HT1080 (cell line): ENCODE results near the gene C10orf95. TPM values are rescaled to one million over a fixed set of nuclear protein-coding genes. Genes with fewer than 3 reads are reported as not detected.

ENCODE experiments used
- DNase-seq: peaks from one replicate; pipeline ENCODE4 v3.0.0-alpha.2; 2015; ENCODE audit warnings: low read depth
- total RNA-seq: library from RNA; depleted of rRNA; stranded (reverse); fragments of >200 nt; shearing (Covaris generic); gene quantifications from 2 replicates; pipeline ENCODE4 v1.2.3, GENCODE V29; 2014

The C10orf95 gene
- total RNA-seq, 1 experiment from 2014 or later = 0.37 TPM

DNA sequence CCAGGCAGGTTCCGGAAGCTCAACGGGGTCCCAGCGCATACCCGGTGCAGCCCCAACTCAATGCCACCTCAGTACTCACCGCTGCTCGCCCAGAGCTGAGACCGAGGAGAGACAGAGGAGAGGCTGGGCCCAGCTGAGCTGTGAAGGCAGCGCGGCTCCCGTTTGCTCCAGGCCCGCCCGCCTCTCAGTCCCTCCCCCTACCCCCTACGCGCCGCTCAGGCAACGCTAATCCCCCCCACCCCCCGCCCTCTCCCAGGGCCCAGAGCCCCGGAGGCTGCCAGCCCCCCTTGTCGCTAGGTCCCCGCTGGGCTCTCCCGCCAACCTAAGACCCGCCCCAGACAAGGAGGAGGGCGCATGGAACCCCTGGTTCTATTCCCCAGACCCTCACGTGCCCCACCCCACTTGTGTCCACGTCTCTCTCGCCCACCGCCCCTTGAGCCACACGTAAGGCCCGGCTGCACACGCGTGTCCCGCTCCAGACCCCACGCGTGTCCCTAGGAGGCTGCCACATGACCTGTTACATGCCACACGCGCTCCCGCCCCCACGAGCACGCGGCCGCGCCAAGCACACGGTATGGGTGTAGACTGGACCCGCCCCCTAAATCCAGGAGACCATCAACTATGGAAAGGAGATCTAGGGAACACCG, 32.6 kb downstream of the C10orf95 start, which contains the start of gene PSD:
PSD (minus strand) TSS at position 164 of the 647 bp plus-strand sequence. CDS start 1,747 bp downstream, outside the sequence.
- no peak for DNase-seq

DNA sequence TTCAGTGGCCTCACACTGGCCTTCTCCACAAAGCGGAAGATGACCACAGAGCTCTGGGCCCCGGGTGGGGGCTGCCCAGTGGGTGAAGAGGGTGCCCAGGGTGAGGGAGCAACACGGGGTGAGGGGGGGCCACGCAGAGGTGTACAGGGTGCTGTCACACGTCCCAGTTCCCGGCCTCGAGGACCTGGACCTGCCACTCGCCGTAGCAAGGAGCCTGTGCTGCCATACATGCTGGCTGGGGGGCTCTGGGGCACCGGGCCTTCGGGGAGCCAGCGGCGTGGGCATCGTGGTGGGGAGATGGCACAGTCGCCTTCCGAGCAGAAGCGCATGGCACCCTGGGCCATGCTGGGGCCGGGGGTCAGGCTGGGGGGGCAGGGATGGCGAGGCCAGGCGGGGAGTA, 34.6 kb downstream of the C10orf95 start:
- DNase-seq = no peak

DNA sequence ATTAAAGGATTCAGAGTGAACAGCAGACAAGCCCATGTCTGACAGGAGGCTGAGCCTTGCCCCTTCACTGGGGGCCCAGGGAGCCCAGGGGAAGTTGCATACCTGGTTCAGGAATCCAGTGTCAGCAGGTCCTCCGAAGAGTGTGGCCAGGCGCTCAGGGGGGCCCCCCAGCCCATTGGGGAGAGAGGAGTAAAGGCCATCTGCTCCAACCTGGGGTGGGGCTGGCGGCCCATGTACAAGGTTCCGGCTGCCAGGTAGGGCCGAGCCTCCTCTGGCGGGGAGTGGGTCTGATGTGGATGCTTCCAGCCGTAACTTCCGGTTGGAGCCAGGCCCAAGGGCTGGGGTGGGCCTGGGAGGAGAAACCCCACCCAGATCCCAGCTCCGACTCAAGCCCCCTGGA, 35.1 kb downstream of the C10orf95 start:
- DNase-seq = no peak

DNA sequence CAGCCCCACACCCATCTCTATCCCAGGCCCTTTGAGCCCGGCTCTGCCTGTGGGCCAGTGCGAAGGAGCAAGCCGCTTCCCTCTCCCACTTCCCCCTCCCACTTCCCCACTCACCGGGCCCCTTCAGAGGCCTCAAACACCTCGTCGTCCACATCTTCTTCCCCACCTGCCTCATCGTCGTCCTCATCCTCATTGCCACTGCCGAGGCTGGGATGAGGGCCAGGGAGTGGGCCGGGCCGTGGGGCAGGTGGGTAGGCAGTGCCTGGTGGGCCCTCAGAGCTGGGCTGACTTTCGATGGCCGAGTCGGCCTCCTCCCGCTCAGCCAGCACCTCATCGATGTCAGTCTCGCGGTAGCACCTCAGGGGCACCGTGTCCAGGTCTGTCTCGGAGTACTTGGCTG, 36.6 kb downstream of the C10orf95 start:
- no peak for DNase-seq

DNA sequence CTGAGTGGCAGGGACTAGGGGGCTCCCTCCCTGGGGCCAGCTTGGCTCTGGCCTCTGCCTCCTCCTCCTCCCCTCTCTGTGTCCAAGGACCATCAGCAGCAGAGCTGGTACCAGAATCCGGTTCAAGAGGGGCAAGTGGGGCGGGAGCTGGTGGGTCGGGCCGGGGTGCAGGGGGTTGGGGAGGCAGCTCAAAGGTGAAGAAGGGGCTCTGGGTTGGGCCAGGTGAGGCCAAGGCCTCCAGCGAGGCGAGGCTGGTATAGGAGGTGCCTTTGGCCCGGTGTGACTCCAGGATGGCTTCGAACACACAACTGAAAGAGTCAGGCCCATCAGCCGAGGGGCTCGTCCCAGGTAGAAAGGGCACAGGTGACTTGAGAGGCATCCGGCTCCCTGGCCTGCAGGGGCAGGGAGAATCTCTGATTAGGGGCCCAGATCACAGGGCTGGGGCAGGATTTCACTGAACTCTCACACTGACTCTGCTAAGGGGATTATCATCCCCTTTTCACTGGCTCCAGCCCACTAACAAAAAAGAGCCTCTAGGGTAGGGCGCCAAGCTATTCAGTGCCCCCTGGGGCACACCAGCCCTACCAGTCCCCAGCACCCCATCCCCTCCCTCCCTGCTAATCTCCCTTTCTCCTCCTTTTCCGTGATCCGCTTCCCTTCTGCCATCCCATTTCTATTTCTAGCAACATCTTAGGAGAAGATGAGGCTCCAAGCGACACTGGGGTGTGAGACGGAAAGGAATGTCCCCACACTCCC, 37.4 kb downstream of the C10orf95 start:
- no peak for DNase-seq

DNA sequence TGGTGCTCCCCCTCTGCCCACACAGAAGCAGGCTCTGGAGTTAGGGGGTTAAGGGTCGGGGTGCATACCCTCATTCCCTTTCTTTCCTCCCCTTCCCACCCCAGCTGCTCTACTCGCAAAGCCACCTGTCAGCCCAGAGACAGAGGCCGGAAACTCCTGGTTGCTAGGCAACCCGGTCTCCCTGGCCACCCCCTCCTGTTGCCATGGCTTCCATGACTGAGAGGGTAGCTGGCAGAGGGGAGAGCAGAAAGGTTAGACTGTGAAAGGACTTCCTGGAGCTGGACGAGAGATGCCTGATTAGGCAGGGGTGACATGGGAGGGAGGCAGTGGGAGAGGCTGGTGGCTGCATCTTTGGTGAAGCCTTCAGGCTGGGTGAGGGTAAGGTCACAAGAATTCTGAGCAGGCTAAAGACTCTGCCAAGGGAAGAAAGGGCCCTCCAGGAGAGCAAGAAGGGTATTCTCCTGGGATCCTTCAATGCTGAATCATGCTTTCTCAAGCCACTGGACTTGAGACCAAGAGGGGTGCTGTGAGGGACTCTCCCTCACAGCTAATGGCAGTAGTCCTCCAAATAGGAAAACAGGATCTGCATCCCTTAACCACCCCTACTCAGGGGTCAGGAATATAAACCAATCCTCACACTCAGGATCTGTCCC, 38.2 kb downstream of the C10orf95 start:
- DNase-seq = peak; percentile 51

DNA sequence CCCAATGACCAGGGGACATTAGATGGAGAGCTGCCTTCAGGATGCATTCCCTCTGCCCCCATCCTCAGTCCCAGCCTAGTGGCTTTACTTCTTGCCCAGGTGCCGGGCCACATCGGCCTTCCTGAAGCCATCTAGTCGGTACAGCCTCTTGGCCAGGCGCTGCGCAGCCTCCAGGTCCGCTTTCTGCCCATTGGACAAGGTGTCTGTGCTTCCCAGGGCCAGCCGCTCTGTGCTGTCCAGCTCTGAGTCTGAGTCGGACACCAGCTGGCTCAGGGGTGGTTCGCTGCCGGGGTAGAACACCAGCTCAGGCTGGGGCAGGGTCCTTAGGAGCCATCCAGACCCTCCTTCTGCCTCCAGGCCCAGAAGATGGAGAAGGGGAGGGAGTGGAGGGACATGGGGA, 39.0 kb downstream of the C10orf95 start:
- DNase-seq = no peak

DNA sequence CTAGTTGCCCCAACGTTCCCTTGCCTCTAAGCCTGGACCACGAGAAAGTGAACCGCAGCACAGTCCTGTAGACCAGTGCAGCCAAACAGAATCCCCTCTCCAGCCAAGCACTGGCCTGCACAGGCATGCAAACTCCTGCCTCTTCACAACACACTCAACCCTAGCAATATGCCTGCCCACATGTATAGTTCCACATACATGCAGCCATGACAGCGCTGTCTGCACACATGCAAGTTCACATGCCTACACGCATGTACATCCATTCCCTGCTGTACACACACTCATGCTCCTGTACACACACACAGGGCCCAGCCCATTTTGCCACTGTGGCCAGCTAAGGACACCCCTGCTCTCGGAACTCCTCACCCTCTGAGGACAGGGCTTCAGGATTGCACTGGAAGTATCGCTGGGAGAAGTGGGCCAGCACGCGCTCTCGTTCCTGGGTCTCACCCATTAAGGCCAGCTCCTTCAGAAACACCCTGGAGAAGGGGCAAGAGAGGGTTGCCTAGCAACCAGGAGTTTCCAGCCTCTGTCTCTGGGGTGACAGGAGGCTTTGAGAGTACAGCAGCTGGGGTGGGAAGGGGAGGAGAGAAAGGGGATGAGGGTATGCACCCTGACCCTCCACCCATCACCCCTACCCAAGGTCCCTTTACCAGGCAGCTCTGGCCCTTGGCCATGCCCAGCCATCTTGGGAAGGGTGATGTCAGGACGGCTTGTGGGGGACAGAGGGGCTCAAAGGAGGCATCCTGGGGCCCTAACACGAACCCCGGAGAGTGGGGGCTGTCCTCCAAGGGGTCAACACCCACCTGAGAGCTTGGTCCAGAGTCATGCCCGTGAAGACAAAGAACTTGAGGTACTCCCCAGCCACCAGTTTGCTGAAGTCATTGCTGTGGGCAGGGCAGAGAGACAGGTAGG, 39.7 kb downstream of the C10orf95 start:
- no peak for DNase-seq

DNA sequence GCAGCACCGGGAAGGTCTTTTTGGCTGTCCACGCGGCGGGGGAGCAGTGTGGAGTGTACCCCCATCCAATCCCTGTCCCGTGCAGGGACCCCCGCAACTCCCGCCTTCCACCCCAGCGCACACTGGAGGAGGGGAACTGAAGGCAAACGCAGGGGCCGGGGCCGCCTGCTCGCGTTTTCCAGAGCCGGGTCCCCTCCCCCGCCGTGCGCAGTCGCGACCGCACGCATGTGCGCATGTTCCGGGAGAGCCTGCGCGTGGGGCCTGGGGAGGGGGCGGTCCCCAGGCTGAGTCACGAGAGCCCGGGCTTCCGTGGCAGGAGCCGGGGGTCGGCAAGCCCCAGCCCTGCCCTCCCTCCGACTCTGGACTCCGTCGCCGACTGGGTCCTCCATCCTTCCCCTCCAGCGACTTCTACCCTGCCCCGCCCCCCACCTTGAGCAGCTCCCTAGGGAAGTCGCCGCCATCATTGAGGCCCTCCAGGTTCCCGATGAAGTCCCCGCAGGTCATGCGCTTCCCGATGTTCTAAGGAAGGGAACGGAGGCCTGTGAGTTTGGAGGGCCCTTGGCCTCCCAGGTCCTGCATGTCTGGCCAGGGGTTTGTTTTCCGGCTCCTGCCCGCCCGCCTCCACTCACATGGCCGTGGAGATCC, 40.8 kb downstream of the C10orf95 start:
- no peak for DNase-seq

DNA sequence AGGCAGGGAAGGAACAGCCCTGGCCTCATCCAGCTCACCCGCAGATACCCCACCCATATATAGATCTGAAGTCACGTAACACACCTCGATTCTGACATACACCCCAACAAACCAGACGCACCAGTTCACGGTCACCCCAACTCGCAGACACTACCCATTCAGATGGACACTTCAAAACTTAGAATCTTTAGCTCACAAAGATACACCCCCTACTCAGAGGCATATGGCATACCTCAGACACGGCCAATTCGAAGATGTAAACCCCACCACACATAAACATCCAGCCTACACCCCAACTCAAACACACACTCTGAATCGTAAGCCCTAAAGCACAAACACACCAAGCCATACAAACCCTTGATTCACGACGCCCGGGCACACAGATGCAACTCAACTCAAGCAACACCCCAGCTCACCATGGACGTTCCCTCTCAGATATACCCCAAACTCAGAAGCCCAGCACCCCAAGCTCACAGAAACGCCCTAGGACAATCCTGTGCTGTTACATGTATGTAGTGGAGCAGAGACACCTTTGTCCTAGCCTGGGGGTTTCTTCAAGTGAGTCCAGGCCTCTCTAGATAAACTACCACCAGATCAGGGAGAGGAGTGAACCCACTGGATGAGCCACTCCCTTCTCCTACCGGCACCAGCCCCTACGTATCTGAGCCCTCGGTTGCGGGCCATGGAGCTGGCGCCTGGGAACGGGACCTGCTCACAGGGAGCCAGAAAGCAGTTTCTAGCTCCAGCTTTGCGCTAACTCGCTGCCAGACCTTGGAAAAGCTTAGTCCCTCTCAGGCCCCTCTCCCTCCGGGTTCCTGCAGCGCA, 41.5 kb downstream of the C10orf95 start:
- no peak for DNase-seq

DNA sequence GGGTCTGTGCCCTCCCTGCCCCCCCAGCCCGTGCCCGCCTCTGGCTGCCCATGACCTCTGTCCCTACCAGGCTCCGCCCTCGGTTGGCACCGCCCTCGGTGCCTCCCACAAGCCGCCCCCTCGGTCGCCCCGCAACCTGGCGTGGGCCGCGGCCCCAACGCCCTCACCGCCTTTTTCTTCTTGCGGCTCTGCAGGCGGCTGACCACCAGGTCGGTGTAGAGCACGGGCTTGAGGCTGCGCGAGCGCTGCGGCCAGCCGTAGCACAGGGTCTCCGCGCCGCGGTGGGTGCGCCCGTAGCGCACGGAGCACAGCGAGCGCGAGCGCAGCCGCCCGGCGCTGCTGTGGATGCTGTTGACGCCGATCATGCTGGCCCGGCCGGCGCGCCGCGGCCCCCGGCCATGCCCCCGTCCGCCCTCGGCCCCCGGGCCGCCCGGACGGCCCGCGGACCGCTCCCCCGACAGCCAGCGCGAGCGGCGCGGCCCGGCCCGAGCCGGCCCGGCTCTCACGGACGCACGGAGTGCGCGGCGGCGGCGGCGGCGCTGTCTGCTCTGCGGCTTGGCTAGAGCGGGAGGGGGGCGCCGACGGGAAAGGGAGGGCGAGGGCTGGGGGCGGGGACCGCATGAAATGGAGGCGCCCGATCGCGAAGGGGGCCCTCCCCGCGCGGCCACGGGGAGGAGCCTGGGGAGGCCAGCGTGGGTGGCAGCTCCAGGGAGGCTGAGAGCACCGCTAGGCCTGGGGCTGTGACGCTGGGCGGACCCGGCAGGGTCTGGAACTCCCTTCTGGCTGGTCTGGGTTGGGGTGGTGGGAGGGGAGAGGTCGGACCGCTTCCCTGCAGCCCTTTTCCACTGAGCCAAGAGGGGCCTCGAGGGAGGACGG, 42.4 kb downstream of the C10orf95 start:
- no peak for DNase-seq

DNA sequence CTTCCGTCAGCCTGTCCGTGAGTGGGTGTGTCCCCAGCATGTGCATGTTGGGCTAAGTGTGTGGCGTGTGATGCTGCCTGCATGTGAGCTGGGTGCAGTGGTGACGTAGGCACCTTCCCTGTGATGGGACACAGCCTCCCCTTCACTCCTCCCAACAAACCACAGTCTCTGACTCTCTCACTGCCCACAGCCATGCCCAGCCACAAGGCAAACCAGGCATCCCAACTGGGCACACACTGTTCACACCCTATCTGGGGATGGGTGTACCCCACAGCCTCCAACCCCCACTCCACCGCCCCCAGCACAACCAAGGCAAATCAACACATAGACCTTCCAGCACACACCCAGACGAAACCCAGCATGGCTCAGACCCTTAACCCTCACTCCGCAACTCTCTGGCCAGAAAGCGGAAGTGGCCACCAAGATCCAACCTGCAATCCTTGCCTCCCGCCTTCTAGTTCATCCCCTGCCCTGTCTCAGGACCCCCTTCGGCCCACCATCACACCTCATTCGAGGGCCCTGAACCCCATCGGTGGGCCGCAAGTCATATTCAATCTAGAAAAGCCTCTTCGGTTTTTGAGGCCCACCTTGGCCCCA, 43.1 kb downstream of the C10orf95 start:
- no peak for DNase-seq

DNA sequence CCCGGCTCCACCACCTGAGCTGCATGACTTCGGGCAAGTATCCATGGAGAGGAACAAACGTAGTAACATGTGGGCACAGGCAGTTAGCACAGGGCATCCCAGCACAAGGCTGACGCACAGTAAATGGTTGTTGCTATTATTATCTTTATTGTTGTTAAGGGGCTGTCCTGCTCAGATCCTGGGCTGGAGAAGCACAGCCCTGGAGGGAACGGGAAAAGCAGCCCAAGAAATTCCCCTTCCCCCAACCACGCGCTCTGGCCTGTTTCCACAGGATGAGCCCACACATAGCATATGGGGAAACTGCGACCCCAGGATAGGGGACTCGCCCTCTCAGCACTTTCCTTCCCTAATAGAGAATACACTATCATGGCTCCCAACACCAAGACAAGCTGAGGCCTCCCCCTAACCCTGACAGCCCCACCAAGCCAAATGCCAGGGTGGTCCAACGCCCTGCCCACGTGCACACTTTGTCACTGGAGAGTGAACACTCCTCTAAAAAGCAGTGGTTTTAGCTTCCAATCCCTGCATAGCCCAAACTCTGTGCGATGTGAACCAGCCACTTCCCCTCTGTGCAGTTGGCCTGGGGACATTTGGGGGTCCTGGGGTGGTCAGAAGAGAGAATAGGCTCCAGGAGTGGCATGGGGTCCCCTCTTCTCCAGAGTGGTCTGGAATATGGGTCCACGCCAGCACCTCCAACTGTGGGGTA, 43.8 kb downstream of the C10orf95 start:
- DNase-seq = no peak

DNA sequence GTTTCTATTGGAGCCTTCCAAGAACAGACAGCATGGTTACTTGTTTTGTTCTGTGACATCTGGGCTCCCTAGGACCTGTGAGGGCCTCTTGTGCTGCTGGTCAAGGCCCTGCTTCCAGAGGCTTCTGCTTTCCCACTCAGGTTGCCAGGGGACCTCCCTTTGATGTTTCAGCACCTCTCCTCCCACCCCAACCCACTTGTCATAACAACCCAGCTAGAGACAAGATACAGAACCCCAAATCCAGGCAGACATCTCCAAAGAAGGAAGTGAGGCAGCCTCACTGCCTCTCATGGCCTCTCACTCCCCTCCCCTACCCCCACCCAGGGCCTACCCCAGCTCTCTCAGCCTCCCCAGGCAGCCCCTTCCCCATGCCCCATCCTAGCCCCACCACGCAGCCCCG, 44.5 kb downstream of the C10orf95 start:
- DNase-seq = no peak

DNA sequence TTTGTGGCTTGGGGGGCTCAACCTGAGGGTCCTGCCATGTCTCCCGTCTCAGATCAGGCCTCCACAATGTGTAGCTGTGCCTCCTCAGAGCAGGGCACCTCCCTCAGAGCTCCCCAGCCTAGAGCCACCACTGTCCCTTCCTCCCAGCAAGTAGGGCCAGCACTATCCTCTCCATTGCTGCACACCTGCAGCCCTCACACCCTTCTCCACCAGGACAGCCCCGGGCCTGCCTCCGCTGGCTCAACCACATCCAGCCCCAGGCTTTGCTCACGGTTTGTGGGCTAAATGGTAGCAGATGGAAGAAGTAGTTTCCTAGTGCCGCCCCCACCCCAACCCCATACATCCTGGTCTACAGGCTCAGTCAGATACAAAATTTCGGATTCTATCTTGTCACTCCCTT, 45.7 kb downstream of the C10orf95 start:
- DNase-seq = no peak

DNA sequence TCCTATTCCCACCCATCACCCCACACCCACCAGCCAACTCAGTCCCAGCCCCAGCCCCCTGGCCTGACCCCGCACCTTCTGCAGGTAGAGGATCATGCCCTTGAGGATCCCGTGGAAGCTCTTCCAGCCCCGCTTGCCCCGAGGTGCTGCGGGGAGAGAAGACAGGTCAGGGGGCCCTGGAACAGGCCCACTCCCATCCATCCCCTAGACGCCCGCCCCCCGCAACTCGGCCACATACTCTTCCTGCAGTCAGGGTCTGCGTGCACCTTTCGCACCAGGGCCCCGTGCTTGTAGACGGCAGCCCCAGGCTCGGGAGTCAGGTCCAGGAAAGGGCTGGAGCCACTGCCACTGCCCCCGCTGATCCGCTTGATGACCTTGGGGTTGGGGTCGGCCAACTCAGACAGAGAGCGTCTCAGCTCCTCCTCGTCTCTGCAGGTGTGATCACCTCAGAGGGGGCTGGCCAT, 46.2 kb downstream of the C10orf95 start:
- DNase-seq = no peak

DNA sequence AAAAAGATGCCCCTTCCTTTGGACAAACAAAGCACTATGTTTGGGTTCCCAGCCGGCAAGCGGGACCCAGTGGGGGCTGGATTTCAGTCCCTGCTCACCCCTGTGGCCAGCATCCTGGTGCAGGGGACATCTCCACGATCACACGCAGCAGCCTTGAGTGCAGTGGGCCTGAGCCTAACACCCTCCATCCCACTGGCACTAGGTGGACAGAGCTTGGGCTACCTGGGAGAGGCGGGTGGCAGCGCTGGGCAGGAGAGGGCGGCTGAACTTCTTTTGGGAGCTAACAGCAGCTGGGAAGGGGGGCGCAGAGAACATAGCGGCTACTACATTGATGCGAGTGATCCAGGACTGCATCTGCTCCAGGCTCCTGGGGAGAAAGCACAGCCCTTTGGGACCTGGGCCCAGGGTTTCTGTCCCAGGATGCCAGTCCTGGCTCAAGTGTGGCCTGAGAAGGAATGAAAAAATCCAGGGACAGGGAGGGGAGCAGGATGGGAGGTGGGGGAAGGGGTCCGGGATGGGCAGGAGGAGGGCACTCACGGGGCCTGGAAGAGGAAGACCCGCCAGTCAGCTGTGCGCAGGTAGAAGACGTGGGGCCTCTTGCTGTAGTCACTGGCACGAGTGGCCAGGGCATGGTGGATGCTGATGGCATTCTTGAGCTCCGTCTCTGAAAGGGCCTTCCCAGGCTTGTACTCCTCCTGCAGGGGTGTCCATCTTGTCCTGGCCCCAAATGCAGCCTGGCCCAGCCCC, 46.8 kb downstream of the C10orf95 start:
- DNase-seq = no peak
